ENCODE results near the gene PARVG. TPM values are rescaled to one million over a fixed set of nuclear protein-coding genes. Genes with fewer than 3 reads are reported as not detected.

PARVG gene
- total and polyA plus RNA-seq, 2 of the 8 experiments (the other 6 are each of a cell fraction or from before 2014, with no cell fraction given), result 0.37 to 1.5 TPM

DNA sequence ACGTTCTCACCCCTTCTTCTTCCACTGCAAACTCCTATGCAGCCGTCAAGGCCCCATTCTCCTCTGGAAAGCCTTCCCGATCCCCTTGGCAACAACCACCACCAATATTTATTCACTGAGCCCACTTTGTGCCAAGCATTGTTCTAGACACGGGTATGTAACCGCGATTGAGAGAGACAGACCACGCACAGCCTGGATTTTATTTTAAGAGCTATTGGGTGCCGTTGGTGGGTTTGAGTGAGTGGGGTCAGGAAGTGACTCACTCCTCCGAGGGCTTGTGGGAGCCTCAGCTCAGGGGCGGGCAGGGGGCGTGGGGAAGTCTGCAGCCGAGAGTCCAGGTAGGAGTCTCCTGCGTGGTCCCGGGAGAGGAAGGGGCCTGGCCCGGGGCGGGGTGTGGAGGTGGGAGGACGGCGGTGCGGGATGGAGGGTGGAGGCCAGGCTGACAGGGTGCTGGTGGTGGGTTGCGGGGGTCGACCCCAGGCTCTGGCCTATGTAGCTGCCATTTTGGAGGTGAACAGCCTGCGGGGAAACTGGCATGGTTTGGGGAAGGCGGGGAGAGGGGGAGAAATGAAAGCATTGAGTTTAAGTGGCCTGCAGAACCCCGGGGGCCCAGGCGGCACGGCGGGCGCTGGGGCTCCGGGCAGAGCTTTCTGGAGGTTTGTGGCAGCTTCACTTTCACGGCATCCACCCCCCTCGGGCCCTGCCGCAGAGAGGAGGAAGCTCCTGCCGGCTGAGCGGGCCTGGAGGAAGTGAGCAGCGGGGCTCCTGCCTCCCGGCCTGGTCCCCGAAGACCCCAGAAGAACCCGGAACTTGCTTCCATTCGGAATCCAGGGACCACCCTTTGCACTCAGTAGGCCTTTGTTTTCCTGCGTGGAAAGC is 547 bp downstream of the PARVG start:
- peak overlapping the region; percentile 77 for H4K8ac ChIP-seq (ENCODE audit: extremely low read depth, insufficient read depth, low read length)
- 0 out of 2 replicates have a peak overlapping the region, but pooled peaks have one; percentile 73 for H2BK15ac ChIP-seq (ENCODE audit: low read length)
- H2AK5ac ChIP-seq (ENCODE audit: low read depth, low read length), result no peak overlapping the region
- peak overlapping the region; percentile 77; the same call in 1 of the 2 replicates for H2BK5ac ChIP-seq (ENCODE audit: low read depth, low read length)
- CTCF ChIA-PET (ENCODE audit: partially characterized antibody), result interaction anchor here (0.7 to 2.3 kb wide), 10 partner anchors 10 to 135 kb away, joined by 3 to 11 read pairs (median 4); no protein-coding TSS in a partner anchor
- H3K4me2 ChIP-seq (ENCODE audit: insufficient read depth in 1 of 2, low read depth in 2 of 2, low read length in 2 of 2), result no peak overlapping the region
- H3K27ac ChIP-seq (ENCODE audit: low read depth, low read length), result no peak overlapping the region
- FAIRE-seq (no peak), DNase-seq (ENCODE audit: low read depth in 1 of 2, low spot score in 2 of 2) (no peak)
- H3K23ac ChIP-seq (ENCODE audit: insufficient read length), result no peak overlapping the region
- no peak overlapping the region for H3K56ac ChIP-seq (replicated peaks; ENCODE audit: insufficient read length, low read depth, low read length)
- H3K4me3 ChIP-seq (ENCODE audit: extremely low read depth in 1 of 4, insufficient read depth in 2 of 4, low read depth in 3 of 4, low read length in 4 of 4), result no peak overlapping the region
- no peaks in the 10 kb centered on the region for H3K27me3 ChIP-seq (replicated peaks in 1 of 4; ENCODE audit: control insufficient read depth in 3 of 4, extremely low read depth in 1 of 4, insufficient read depth in 3 of 4, low read length in 3 of 4)
- H3K9ac ChIP-seq (replicated peaks in 1 of 4; ENCODE audit: extremely low read depth in 1 of 4, low read depth in 3 of 4, low read length in 3 of 4), result no peak overlapping the region
- H2AFZ ChIP-seq (ENCODE audit: low read length), result 0 out of 2 replicates have a peak overlapping the region, but pooled peaks have one; percentile 63
- H3K9me3 ChIP-seq (ENCODE audit: insufficient read depth in 2 of 2, low read depth in 1 of 2, low read length in 1 of 2), result no peaks in the 10 kb centered on the region
- H3K18ac ChIP-seq (ENCODE audit: extremely low read depth, low read length), result no peak overlapping the region
- H3K79me2 ChIP-seq (ENCODE audit: control insufficient read depth in 1 of 2, insufficient read depth in 2 of 2, low read length in 2 of 2), result no peaks in the 10 kb centered on the region
- H2BK120ac ChIP-seq (replicated peaks; ENCODE audit: low read depth, low read length), result peak overlapping the region; percentile 90
- H4K5ac ChIP-seq (ENCODE audit: insufficient read length, low read depth, low read length), result no peak overlapping the region
- H3K14ac ChIP-seq (ENCODE audit: insufficient read length), result no peak overlapping the region
- no peaks in the 10 kb centered on the region for H4K20me1 ChIP-seq (replicated peaks in 1 of 2; ENCODE audit: control insufficient read depth in 1 of 2, insufficient read depth in 2 of 2, low read length in 2 of 2)
- POLR2A ChIA-PET (ENCODE audit: partially characterized antibody), result interaction anchor here (1.0 to 4.1 kb wide), 4 partner anchors 10 to 34 kb away, joined by 3 to 22 read pairs (median 5); no protein-coding TSS in a partner anchor
- H3K36me3 ChIP-seq (ENCODE audit: control insufficient read depth in 2 of 4, insufficient read depth in 4 of 4, low read length in 3 of 4), result no peaks in the 10 kb centered on the region
- peaks cover 0 to 12% (median 9%) of the 10 kb centered on the region in 4 experiments; a peak in 5 of 7 replicates for H3K4me1 ChIP-seq (replicated peaks in 1 of 4; ENCODE audit: control insufficient read depth in 3 of 4, insufficient read depth in 4 of 4, low read length in 3 of 4)
- peak overlapping the region; percentile 95; the same call in 1 of the 2 replicates for H2BK12ac ChIP-seq (ENCODE audit: low read depth, low read length)
- H2BK20ac ChIP-seq (ENCODE audit: low read length), result peak overlapping the region; percentile 94
- peak overlapping the region; percentile 35 for H3K4ac ChIP-seq (replicated peaks; ENCODE audit: insufficient read length, low read depth, low read length)
- H3K79me1 ChIP-seq (ENCODE audit: low read depth, low read length), result no peaks in the 10 kb centered on the region
- no peak overlapping the region for H4K91ac ChIP-seq (replicated peaks; ENCODE audit: insufficient read length, low read length)
- H3K23me2 ChIP-seq (ENCODE audit: low read depth, low read length), result no peaks in the 10 kb centered on the region
- WGBS, 2 experiments (ENCODE audit: extremely low coverage in 1 of 2, insufficient coverage in 1 of 2, insufficient read length in 1 of 2, insufficient replicate concordance in 2 of 2, low coverage in 1 of 2, low lambda C conversion rate in 2 of 2, missing lambda C conversion rate in 1 of 2), result 86% methylated on average over 22 of the region's 40 CpGs; no CpG with 5 or more reads in 1 of the 2 experiments
- no peak for TF ChIP-seq JUN (IDR thresholded peaks at IDR 0.05; ENCODE audit: low read depth, low read length)
- no peak for TF ChIP-seq GTF2F1 (IDR thresholded peaks at IDR 0.05; ENCODE audit: borderline replicate concordance, low read depth, low read length)
- no peak for TF ChIP-seq RBBP5 (IDR thresholded peaks at IDR 0.05; ENCODE audit: borderline replicate concordance, low read depth, low read length)
- TF ChIP-seq RFX5 (IDR thresholded peaks at IDR 0.05; ENCODE audit: borderline replicate concordance, low read depth, low read length), result no peak
- no peak for TF ChIP-seq NANOG (IDR thresholded peaks at IDR 0.05; ENCODE audit: insufficient read depth, low read depth, low read length, poor library complexity, severe bottlenecking)
- TF ChIP-seq YY1 (IDR thresholded peaks at IDR 0.05; ENCODE audit: low read depth, low read length), result no peak
- TF ChIP-seq, protein P1, sequence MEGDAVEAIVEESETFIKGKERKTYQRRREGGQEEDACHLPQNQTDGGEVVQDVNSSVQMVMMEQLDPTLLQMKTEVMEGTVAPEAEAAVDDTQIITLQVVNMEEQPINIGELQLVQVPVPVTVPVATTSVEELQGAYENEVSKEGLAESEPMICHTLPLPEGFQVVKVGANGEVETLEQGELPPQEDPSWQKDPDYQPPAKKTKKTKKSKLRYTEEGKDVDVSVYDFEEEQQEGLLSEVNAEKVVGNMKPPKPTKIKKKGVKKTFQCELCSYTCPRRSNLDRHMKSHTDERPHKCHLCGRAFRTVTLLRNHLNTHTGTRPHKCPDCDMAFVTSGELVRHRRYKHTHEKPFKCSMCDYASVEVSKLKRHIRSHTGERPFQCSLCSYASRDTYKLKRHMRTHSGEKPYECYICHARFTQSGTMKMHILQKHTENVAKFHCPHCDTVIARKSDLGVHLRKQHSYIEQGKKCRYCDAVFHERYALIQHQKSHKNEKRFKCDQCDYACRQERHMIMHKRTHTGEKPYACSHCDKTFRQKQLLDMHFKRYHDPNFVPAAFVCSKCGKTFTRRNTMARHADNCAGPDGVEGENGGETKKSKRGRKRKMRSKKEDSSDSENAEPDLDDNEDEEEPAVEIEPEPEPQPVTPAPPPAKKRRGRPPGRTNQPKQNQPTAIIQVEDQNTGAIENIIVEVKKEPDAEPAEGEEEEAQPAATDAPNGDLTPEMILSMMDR (IDR thresholded peaks at IDR 0.05; ENCODE audit: control extremely low read depth in 1 of 3, insufficient read depth in 1 of 3, low read depth in 1 of 3, low read length in 3 of 3), result no peak
